WTC11 (cell line): ENCODE data around the gene MZF1. TPM values are rescaled to one million over a fixed set of nuclear protein-coding genes. Genes with fewer than 3 reads are reported as not detected.

Experiments
- ATAC-seq: fragments of 200-7000 bp; cut with Tn5 transposase; 2 replicates; pipeline ENCODE4 v1.10.0; 2021; ENCODE audit warnings: mild to moderate bottlenecking, moderate library complexity
- CTCF ChIA-PET: fragments of 300-600 bp; sonication (Branson Sonifier 250); formaldehyde crosslinking; loops from one replicate; lab custom pipeline; 2021; ENCODE audit warnings: antibody characterized with exemption; lab: Charles Lee
- POLR2A ChIA-PET: fragments of 350-600 bp; sonication (Branson Sonifier 250); formaldehyde crosslinking; loops from one replicate; lab custom pipeline; 2021; ENCODE audit warnings: antibody characterized with exemption; lab: Charles Lee
- DNase-seq: peaks from one replicate; pipeline ENCODE4 v3.0.0; 2021; ENCODE audit warnings: low spot score
- H3K27ac Mint-ChIP-seq: 2 replicates; pipeline ENCODE4 v1.8.0; 2021; ENCODE audit warnings: mixed read lengths
- H3K27me3 Mint-ChIP-seq: 2 replicates; pipeline ENCODE4 v1.8.0; 2021; ENCODE audit warnings: low read depth, mild to moderate bottlenecking, moderate library complexity, mixed read lengths
- H3K36me3 Mint-ChIP-seq: 2 replicates; pipeline ENCODE4 v1.8.0; 2021; ENCODE audit warnings: mixed read lengths
- H3K4me1 Mint-ChIP-seq: 2 replicates; pipeline ENCODE4 v1.8.0; 2022; ENCODE audit warnings: mixed read lengths
- H3K4me3 Mint-ChIP-seq: 2 replicates; pipeline ENCODE4 v1.8.0; 2021; ENCODE audit warnings: mild to moderate bottlenecking, moderate library complexity, mixed read lengths
- H3K9me3 Mint-ChIP-seq: 2 replicates; pipeline ENCODE4 v1.8.0; 2021; ENCODE audit warnings: mixed read lengths
- FOXJ3 ChIP-seq: sonication (generic); formaldehyde crosslinking; IDR thresholded peaks from 2 replicates; pipeline ENCODE4 v1.9.0; 2021; ENCODE audit warnings: missing genetic modification reagents, mild to moderate bottlenecking, borderline replicate concordance
- NR2C2 ChIP-seq: sonication (generic); formaldehyde crosslinking; IDR thresholded peaks from 2 replicates; pipeline ENCODE4 v1.8.0; 2022; ENCODE audit warnings: mild to moderate bottlenecking, missing genetic modification reagents
- NR3C1 ChIP-seq: sonication (generic); formaldehyde crosslinking; conservative IDR thresholded peaks from 2 replicates; pipeline ENCODE4 v1.8.1; 2023; ENCODE audit warnings: low read depth, mild to moderate bottlenecking, missing genetic modification reagents
- RORB ChIP-seq: fragments of 250-450 bp; sonication (Bioruptor Pico); IDR thresholded peaks from 2 replicates; pipeline ENCODE4 v1.9.0; 2021; ENCODE audit warnings: mild to moderate bottlenecking
- SP1 ChIP-seq: sonication (generic); formaldehyde crosslinking; conservative IDR thresholded peaks from 2 replicates; pipeline ENCODE4 v1.8.1; 2022; ENCODE audit warnings: missing genetic modification reagents
- STAT6 ChIP-seq: sonication (generic); formaldehyde crosslinking; conservative IDR thresholded peaks from 2 replicates; pipeline ENCODE4 v1.8.1; 2023; ENCODE audit warnings: mild to moderate bottlenecking, low read depth, missing genetic modification reagents, moderate library complexity
- TCF7 ChIP-seq: sonication (generic); formaldehyde crosslinking; IDR thresholded peaks from 2 replicates; pipeline ENCODE4 v1.8.0; 2022; ENCODE audit warnings: mild to moderate bottlenecking, low read depth, missing genetic modification reagents, moderate library complexity
- ZMAT4 ChIP-seq: fragments of 250-450 bp; sonication (Bioruptor Pico); IDR thresholded peaks from 2 replicates; pipeline ENCODE4 v1.9.0; 2021; ENCODE audit warnings: mild to moderate bottlenecking
- ZNF281 ChIP-seq: sonication (generic); formaldehyde crosslinking; IDR thresholded peaks from 2 replicates; pipeline ENCODE4 v1.8.0; 2023; ENCODE audit warnings: mild to moderate bottlenecking, missing genetic modification reagents
- total RNA-seq: library from RNA; stranded (reverse); gene quantifications from 3 replicates; pipeline ENCODE4 v1.2.3, GENCODE V29; 2021
- TF ChIP-seq, protein P1 (sequence below): sonication (generic); formaldehyde crosslinking; IDR thresholded peaks from 2 replicates; pipeline ENCODE4 v1.8.0; 2022; ENCODE audit warnings: mild to moderate bottlenecking, missing genetic modification reagents
- TF ChIP-seq, protein P2 (sequence below): fragments of 250-450 bp; sonication (Bioruptor Pico); IDR thresholded peaks from 2 replicates; pipeline ENCODE4 v1.9.0; 2021; ENCODE audit warnings: mild to moderate bottlenecking, borderline replicate concordance
- TF ChIP-seq, protein P3 (sequence below): sonication (generic); formaldehyde crosslinking; IDR thresholded peaks from 2 replicates; pipeline ENCODE4 v1.8.1; 2023; ENCODE audit warnings: mild to moderate bottlenecking, missing genetic modification reagents, moderate library complexity
- TF ChIP-seq, protein P4 (sequence below): sonication (generic); formaldehyde crosslinking; conservative IDR thresholded peaks from 2 replicates; pipeline ENCODE4 v1.8.1; 2022; ENCODE audit warnings: mild to moderate bottlenecking, missing genetic modification reagents

The MZF1 gene
- total RNA-seq, 1 experiment from 2014 or later, result 22.2 TPM

GRCh38 chr19:58558066-58558622 lies 15.0 kb downstream of the MZF1 start, which contains the start of gene UBE2M:
TSS of gene UBE2M (minus strand) at chr19:58558611. CDS start at chr19:58558381, 230 bp downstream.
- peak within 1 kb of the TSS; percentile 97 for H3K4me3 Mint-ChIP-seq
- POLR2A ChIA-PET, result interaction anchor here (0.9 to 2.8 kb wide), 3 partner anchors 14 to 39 kb away, joined by 3 to 12 read pairs (median 8); partner anchors contain the start of genes TRIM28 and ZBTB45
- H3K9me3 Mint-ChIP-seq, result no peaks in the 10 kb centered on the region
- H3K27me3 Mint-ChIP-seq, result peaks cover 37% of the 10 kb centered on the region
- H3K36me3 Mint-ChIP-seq, result peaks cover 19% of the 10 kb centered on the region
- peaks cover 39% of the 10 kb centered on the region for H3K4me1 Mint-ChIP-seq
- peak within 1 kb of the TSS; percentile 100 for H3K27ac Mint-ChIP-seq
- TF ChIP-seq RORB (CRISPR knock-in tag) (no peak), NR3C1 (CRISPR knock-in tag) (no peak), ZMAT4 (CRISPR knock-in tag) (no peak), TCF7 (CRISPR knock-in tag) (0 out of 2 replicates have a peak, but pooled peaks have one; percentile 22), STAT6 (CRISPR knock-in tag) (no peak), NR2C2 (CRISPR knock-in tag) (peak; percentile 33; the same call in 1 of the 2 replicates), FOXJ3 (CRISPR knock-in tag) (no peak)
- TF ChIP-seq, protein P1, sequence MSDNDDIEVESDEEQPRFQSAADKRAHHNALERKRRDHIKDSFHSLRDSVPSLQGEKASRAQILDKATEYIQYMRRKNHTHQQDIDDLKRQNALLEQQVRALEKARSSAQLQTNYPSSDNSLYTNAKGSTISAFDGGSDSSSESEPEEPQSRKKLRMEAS, result no peak
- TF ChIP-seq, protein P2, sequence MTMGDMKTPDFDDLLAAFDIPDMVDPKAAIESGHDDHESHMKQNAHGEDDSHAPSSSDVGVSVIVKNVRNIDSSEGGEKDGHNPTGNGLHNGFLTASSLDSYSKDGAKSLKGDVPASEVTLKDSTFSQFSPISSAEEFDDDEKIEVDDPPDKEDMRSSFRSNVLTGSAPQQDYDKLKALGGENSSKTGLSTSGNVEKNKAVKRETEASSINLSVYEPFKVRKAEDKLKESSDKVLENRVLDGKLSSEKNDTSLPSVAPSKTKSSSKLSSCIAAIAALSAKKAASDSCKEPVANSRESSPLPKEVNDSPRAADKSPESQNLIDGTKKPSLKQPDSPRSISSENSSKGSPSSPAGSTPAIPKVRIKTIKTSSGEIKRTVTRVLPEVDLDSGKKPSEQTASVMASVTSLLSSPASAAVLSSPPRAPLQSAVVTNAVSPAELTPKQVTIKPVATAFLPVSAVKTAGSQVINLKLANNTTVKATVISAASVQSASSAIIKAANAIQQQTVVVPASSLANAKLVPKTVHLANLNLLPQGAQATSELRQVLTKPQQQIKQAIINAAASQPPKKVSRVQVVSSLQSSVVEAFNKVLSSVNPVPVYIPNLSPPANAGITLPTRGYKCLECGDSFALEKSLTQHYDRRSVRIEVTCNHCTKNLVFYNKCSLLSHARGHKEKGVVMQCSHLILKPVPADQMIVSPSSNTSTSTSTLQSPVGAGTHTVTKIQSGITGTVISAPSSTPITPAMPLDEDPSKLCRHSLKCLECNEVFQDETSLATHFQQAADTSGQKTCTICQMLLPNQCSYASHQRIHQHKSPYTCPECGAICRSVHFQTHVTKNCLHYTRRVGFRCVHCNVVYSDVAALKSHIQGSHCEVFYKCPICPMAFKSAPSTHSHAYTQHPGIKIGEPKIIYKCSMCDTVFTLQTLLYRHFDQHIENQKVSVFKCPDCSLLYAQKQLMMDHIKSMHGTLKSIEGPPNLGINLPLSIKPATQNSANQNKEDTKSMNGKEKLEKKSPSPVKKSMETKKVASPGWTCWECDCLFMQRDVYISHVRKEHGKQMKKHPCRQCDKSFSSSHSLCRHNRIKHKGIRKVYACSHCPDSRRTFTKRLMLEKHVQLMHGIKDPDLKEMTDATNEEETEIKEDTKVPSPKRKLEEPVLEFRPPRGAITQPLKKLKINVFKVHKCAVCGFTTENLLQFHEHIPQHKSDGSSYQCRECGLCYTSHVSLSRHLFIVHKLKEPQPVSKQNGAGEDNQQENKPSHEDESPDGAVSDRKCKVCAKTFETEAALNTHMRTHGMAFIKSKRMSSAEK (CRISPR knock-in tag), result no peak
- TF ChIP-seq, protein P3, sequence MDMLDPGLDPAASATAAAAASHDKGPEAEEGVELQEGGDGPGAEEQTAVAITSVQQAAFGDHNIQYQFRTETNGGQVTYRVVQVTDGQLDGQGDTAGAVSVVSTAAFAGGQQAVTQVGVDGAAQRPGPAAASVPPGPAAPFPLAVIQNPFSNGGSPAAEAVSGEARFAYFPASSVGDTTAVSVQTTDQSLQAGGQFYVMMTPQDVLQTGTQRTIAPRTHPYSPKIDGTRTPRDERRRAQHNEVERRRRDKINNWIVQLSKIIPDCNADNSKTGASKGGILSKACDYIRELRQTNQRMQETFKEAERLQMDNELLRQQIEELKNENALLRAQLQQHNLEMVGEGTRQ (CRISPR knock-in tag), result 0 out of 2 replicates have a peak, but pooled peaks have one; percentile 25
- TF ChIP-seq, protein P4, sequence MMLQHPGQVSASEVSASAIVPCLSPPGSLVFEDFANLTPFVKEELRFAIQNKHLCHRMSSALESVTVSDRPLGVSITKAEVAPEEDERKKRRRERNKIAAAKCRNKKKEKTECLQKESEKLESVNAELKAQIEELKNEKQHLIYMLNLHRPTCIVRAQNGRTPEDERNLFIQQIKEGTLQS, result no peak
- DNase-seq, result peak; percentile 56
- no peak for ATAC-seq
- CTCF ChIA-PET, result interaction anchor here (0.9 to 2.4 kb wide), 2 partner anchors 38 to 44 kb away, joined by 3 to 19 read pairs; partner anchors contain the start of gene ZBTB45

DNA sequence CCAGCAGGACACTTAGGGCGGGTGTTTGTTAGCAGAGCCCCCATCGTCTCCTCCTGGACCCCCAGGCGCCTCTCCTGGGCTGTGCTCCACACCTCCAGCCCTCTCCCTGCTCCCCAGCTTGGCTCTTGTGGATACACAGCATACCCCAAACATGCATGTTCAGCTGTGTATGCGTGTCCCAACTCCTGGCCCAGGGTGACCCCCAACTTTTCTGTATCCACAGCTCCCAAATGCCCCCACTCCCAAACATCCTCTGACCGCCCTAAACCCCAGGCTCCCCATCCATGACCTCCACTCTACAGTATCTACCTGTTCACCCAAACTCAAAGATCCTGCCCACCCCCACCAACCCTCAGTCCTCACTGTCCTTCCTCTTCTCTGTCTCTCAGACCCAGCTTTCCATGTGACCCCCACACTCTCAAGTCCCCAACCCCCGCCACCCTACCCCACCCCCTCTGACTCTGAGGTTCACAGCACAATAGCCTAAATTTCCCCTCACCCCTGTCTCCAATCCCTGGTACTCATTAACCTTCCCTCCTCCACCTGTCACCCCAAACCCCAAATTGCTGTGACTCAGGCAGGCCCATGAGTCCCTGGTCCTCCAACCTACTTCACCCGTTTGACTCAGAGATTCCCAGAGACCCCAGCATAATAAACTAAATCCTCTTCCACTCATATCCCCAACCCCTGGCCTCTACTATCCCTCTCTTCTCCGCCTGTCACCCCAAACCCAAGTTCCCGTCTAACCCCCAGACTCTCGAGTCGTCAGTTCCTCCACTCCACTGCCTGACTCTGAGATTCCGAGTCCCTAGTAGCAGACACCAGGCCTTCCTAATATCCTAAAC lies 15.7 kb downstream of the MZF1 start:
- Mint-ChIP-seq H3K27ac (peak overlapping the region; percentile 89), H3K9me3 (no peaks in the 10 kb centered on the region), H3K27me3 (peaks cover 32% of the 10 kb centered on the region), H3K4me3 (peak overlapping the region; percentile 94), H3K4me1 (peaks cover 39% of the 10 kb centered on the region), H3K36me3 (peaks cover 24% of the 10 kb centered on the region)
- POLR2A ChIA-PET, result interaction anchor here (0.9 to 2.8 kb wide), 2 partner anchors 14 to 38 kb away, joined by 3 to 12 read pairs; partner anchors contain the start of genes TRIM28 and ZBTB45
- ATAC-seq (no peak), DNase-seq (no peak)
- CTCF ChIA-PET, result interaction anchor here (0.7 to 2.4 kb wide), 3 partner anchors 24 to 43 kb away, joined by 3 to 19 read pairs (median 3); partner anchors contain the start of gene ZBTB45
- TF ChIP-seq ZNF281 (CRISPR knock-in tag), result no peak
- no peak for TF ChIP-seq SP1 (CRISPR knock-in tag)
